Mucosa of descending colon (tissue), 3 donors: Measurements from ENCODE around the gene EPSTI1. TPM values are rescaled to one million over a fixed set of nuclear protein-coding genes. Genes with fewer than 3 reads are reported as not detected.

ENCODE experiments used
- ATAC-seq: fragments of 200-7000 bp; cut with Tn5 transposase; one replicate; pipeline ENCODE4 v1.9.1; 2020; ENCODE audit warnings: mild to moderate bottlenecking, moderate library complexity
- DNase-seq, 3 donors: peaks; one replicate each; pipeline ENCODE4 v3.0.0-alpha.2; 2020
- H3K36me3 ChIP-seq: fragments of 200-600 bp; one replicate; pipeline ENCODE4 v1.8.0; 2021; ENCODE audit warnings: low read depth, mild to moderate bottlenecking
- H3K4me1 ChIP-seq: fragments of 200-600 bp; one replicate; pipeline ENCODE4 v1.8.0; 2021; ENCODE audit warnings: low read depth, mild to moderate bottlenecking
- H3K4me3 ChIP-seq: fragments of 200-600 bp; one replicate; pipeline ENCODE4 v1.8.0; 2021; ENCODE audit warnings: mild to moderate bottlenecking
- H3K9me3 ChIP-seq: fragments of 200-600 bp; one replicate; pipeline ENCODE4 v1.8.0; 2021; ENCODE audit warnings: mild to moderate bottlenecking
- CTCF ChIP-seq: fragments of 200-600 bp; IDR thresholded peaks from one replicate; pipeline ENCODE4 v1.8.0; 2022; ENCODE audit warnings: antibody characterized with exemption, mild to moderate bottlenecking
- intact Hi-C, 2 donors: fragments of 100-400 bp; cut with DNase I in 1 of 2; cut with micrococcal nuclease in 1 of 2; formaldehyde crosslinking; loops; one replicate each; pipeline versions ENCODE4 v1.11.0 to v1.11.1; 2022; cut with DNase I, micrococcal nuclease
- total RNA-seq, 3 donors: library from RNA; stranded (reverse); fragmentation: NEBNext Ultra II Directional in 2 of 3; extraction: Animal tissue kit (Norgen Biotek cat#: 25700) in 2 of 3; gene quantifications; one replicate each; pipeline versions ENCODE4 v1.2.1 to v1.2.4, GENCODE V29; 2021 to 2023
- donor health status: DM: no; HTN: no; CAD: no; lungs with moderate emphysema.
- donor health status: DM: no; HTN: no; CAD: no.
- donor health status: DM: no; HTN: yes; CAD: no.

The EPSTI1 gene
- total RNA-seq, 3 donors from 2014 or later: 12.1 to 26.9 (median 19.1) TPM

GRCh38 chr13:42926555-42926954 is 65.5 kb downstream of the EPSTI1 start:
- ATAC-seq: peak; percentile 72
- Histone ChIP-seq H3K4me1 (peaks cover 2% of the 10 kb centered on the region), H3K4me3 (no peak overlapping the region), H3K9me3 (peaks cover 6% of the 10 kb centered on the region), H3K36me3 (no peaks in the 10 kb centered on the region)
- intact Hi-C loops: no loop called here
- no peak for DNase-seq
- TF ChIP-seq CTCF: no peak

- intact Hi-C loops: no loop called here
- ATAC-seq (peak; percentile 63), DNase-seq (no peak)
- H3K9me3 ChIP-seq: peaks cover 6% of the 10 kb centered on the region
- no peak overlapping the region for H3K4me3 ChIP-seq
- peaks cover 2% of the 10 kb centered on the region for H3K4me1 ChIP-seq
- no peak for TF ChIP-seq CTCF
- H3K36me3 ChIP-seq: no peaks in the 10 kb centered on the region
Measured at GRCh38 chr13:42926043-42926442, 66.0 kb downstream of the EPSTI1 start.

GRCh38 chr13:42925626-42926025 is 66.4 kb downstream of the EPSTI1 start:
- TF ChIP-seq CTCF: no peak
- intact Hi-C loops: no loop called here
- H3K4me3 ChIP-seq: no peak overlapping the region
- DNase-seq (no peak), ATAC-seq (no peak)
- no peaks in the 10 kb centered on the region for H3K36me3 ChIP-seq
- H3K4me1 ChIP-seq: peaks cover 2% of the 10 kb centered on the region
- peaks cover 6% of the 10 kb centered on the region for H3K9me3 ChIP-seq

- TF ChIP-seq CTCF: no peak
- Histone ChIP-seq H3K36me3 (no peaks in the 10 kb centered on the region), H3K4me3 (no peak overlapping the region), H3K4me1 (peaks cover 2% of the 10 kb centered on the region), H3K9me3 (peaks cover 6% of the 10 kb centered on the region)
- DNase-seq (no peak), ATAC-seq (no peak)
- intact Hi-C loops: no loop called here
Measured at GRCh38 chr13:42924344-42924743, 67.7 kb downstream of the EPSTI1 start.

GRCh38 chr13:42907745-42908144 is 84.3 kb downstream of the EPSTI1 start:
- Histone ChIP-seq H3K36me3 (no peaks in the 10 kb centered on the region), H3K4me3 (no peak overlapping the region), H3K9me3 (no peaks in the 10 kb centered on the region), H3K4me1 (no peaks in the 10 kb centered on the region)
- ATAC-seq: no peak
- intact Hi-C loops: no loop called here
- DNase-seq: no peak
- no peak for TF ChIP-seq CTCF

- ATAC-seq: no peak
- Histone ChIP-seq H3K4me3 (no peak overlapping the region), H3K36me3 (no peaks in the 10 kb centered on the region), H3K9me3 (no peaks in the 10 kb centered on the region), H3K4me1 (no peaks in the 10 kb centered on the region)
- DNase-seq: no peak
- intact Hi-C loops: no loop called here
- TF ChIP-seq CTCF: no peak
Measured at GRCh38 chr13:42906257-42906656, 85.8 kb downstream of the EPSTI1 start.
